Sigmoid colon (tissue), 3 donors: Measurements from ENCODE around the gene CUX1.

ENCODE experiments used
- POLR2A ChIP-seq, 2 donors: fragments of 450-650 bp; IDR thresholded peaks; one replicate each; pipeline ENCODE4 v1.6.1; 2016; ENCODE audit warnings: antibody characterized with exemption in 2 of 2, mild to moderate bottlenecking in 2 of 2, moderate library complexity in 2 of 2
- TF ChIP-seq, protein P1 (sequence below), 4 experiments: fragments of 450-650 bp in 3 of 4; fragments of 200-600 bp in 1 of 4; IDR thresholded peaks; one replicate each; pipeline ENCODE4 v1.5.1; 2016 to 2019; ENCODE audit warnings: antibody characterized with exemption in 4 of 4, mild to moderate bottlenecking in 3 of 4, moderate library complexity in 2 of 4

DNA sequence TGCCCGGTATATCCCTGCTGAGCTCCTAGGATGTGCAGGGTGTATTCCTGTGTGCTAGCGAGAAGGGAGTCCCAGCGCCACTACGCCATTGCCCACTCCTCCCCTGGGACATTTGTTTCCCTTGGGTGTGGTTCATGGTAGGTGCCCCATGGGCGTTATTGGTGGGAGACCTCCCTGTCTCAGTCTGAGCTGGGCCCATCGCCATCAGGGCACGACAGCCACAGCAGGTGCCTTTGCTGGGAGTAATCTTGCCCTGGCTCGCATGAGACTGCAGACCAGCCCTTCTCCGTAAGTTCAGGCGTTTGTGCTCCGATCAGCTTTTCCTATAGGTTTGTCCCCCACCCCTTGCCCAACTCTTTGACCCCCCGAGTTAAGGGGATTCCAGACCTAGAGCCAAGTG is 332.0 kb downstream of the CUX1 start:
- no peak for TF ChIP-seq POLR2A (IDR thresholded peaks at IDR 0.05)
- TF ChIP-seq, protein P1, sequence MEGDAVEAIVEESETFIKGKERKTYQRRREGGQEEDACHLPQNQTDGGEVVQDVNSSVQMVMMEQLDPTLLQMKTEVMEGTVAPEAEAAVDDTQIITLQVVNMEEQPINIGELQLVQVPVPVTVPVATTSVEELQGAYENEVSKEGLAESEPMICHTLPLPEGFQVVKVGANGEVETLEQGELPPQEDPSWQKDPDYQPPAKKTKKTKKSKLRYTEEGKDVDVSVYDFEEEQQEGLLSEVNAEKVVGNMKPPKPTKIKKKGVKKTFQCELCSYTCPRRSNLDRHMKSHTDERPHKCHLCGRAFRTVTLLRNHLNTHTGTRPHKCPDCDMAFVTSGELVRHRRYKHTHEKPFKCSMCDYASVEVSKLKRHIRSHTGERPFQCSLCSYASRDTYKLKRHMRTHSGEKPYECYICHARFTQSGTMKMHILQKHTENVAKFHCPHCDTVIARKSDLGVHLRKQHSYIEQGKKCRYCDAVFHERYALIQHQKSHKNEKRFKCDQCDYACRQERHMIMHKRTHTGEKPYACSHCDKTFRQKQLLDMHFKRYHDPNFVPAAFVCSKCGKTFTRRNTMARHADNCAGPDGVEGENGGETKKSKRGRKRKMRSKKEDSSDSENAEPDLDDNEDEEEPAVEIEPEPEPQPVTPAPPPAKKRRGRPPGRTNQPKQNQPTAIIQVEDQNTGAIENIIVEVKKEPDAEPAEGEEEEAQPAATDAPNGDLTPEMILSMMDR (IDR thresholded peaks at IDR 0.05): no peak
